Nephron progenitor cell (in vitro differentiated cells): ENCODE results near the gene GTSE1.

Experiments used
- DNase-seq: peaks from one replicate; pipeline ENCODE4 v3.0.0; 2021
- H3K27ac Mint-ChIP-seq: 2 replicates; pipeline ENCODE4 v1.8.0; 2021; ENCODE audit warnings: mild to moderate bottlenecking, moderate library complexity, mixed read lengths
- H3K27me3 Mint-ChIP-seq: 2 replicates; pipeline ENCODE4 v1.8.0; 2021; ENCODE audit warnings: mild to moderate bottlenecking, low read depth, mixed read lengths; ENCODE audit not compliant: poor library complexity
- H3K36me3 Mint-ChIP-seq: 2 replicates; pipeline ENCODE4 v1.8.0; 2021; ENCODE audit warnings: low read depth, mixed read lengths
- H3K4me1 Mint-ChIP-seq: 2 replicates; pipeline ENCODE4 v1.8.0; 2021; ENCODE audit warnings: mixed read lengths
- H3K4me3 Mint-ChIP-seq: 2 replicates; pipeline ENCODE4 v1.8.0; 2021; ENCODE audit warnings: mild to moderate bottlenecking, moderate library complexity, mixed read lengths
- H3K9me3 Mint-ChIP-seq: 2 replicates; pipeline ENCODE4 v1.8.0; 2021; ENCODE audit warnings: mild to moderate bottlenecking, moderate library complexity, mixed read lengths
- TF ChIP-seq, protein P1 (sequence below): fragments of 200-600 bp; sonication (generic); IDR thresholded peaks from 2 replicates; pipeline ENCODE4 v1.5.0; 2021; ENCODE audit warnings: antibody characterized with exemption

GTSE1 gene

DNA sequence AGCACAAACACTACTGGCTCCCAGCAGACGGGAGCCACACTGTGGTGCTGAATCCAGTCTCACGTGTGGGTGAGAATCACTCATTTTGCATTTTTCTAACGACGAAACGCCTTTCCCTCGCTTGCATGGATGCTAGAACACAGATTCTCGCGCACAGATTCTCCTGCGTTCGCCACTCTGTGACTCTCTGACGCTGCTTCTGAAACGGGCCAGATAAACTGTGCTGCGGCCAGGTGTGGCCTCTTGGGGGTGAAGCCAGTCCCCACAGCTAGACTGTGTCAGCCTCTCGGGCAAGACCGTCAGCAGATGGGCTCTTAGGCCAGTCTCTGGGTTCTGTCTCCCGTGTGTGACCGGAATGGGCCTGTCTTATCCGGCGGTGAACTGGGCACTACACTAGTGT lies 83.4 kb downstream of the GTSE1 start:
- H3K4me3 Mint-ChIP-seq = no peak overlapping the region
- peaks cover 26% of the 10 kb centered on the region for H3K9me3 Mint-ChIP-seq
- H3K27me3 Mint-ChIP-seq = peaks cover 3% of the 10 kb centered on the region
- DNase-seq = no peak
- no peak overlapping the region for H3K27ac Mint-ChIP-seq
- H3K4me1 Mint-ChIP-seq = peaks cover 53% of the 10 kb centered on the region
- peaks cover 34% of the 10 kb centered on the region for H3K36me3 Mint-ChIP-seq
- TF ChIP-seq, protein P1, sequence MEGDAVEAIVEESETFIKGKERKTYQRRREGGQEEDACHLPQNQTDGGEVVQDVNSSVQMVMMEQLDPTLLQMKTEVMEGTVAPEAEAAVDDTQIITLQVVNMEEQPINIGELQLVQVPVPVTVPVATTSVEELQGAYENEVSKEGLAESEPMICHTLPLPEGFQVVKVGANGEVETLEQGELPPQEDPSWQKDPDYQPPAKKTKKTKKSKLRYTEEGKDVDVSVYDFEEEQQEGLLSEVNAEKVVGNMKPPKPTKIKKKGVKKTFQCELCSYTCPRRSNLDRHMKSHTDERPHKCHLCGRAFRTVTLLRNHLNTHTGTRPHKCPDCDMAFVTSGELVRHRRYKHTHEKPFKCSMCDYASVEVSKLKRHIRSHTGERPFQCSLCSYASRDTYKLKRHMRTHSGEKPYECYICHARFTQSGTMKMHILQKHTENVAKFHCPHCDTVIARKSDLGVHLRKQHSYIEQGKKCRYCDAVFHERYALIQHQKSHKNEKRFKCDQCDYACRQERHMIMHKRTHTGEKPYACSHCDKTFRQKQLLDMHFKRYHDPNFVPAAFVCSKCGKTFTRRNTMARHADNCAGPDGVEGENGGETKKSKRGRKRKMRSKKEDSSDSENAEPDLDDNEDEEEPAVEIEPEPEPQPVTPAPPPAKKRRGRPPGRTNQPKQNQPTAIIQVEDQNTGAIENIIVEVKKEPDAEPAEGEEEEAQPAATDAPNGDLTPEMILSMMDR = no peak
